C1 segment of cervical spinal cord (tissue), 14 donors: ENCODE data around the gene LRMDA.

Experiments used
- DNase-seq, 14 donors: peaks; one replicate each; lab custom pipeline; 2025; lab: John Stamatoyannopoulos, UW

LRMDA gene

GRCh38 chr10:75982611-75983369 is 551.4 kb downstream of the LRMDA start:
- DNase-seq = peak in 3 of 14 donors; percentile 1 to 17 (median 3)

- no peak for DNase-seq
Measured at GRCh38 chr10:75984067-75984466, 552.6 kb downstream of the LRMDA start.

- no peak for DNase-seq
Measured at GRCh38 chr10:75987616-75988015, 556.2 kb downstream of the LRMDA start.

GRCh38 chr10:75994357-75995040 is 563.1 kb downstream of the LRMDA start:
- DNase-seq = no peak

GRCh38 chr10:75995041-75995430 is 563.6 kb downstream of the LRMDA start:
- no peak for DNase-seq

GRCh38 chr10:75995720-75996119 is 564.3 kb downstream of the LRMDA start:
- DNase-seq = no peak

- peak in 2 of 14 donors; percentile 4 to 9 for DNase-seq
Measured at GRCh38 chr10:75999001-75999400, 567.6 kb downstream of the LRMDA start.

GRCh38 chr10:75999515-76000209 is 568.2 kb downstream of the LRMDA start:
- DNase-seq = no peak

- no peak for DNase-seq
Measured at GRCh38 chr10:76000550-76000949, 569.1 kb downstream of the LRMDA start.

- DNase-seq = no peak
Measured at GRCh38 chr10:76001019-76001418, 569.6 kb downstream of the LRMDA start.

- no peak for DNase-seq
Measured at GRCh38 chr10:76001461-76001860, 570.0 kb downstream of the LRMDA start.

GRCh38 chr10:76002262-76002854 is 570.9 kb downstream of the LRMDA start:
- no peak for DNase-seq

GRCh38 chr10:76007667-76008181 is 576.3 kb downstream of the LRMDA start:
- no peak for DNase-seq

GRCh38 chr10:76009531-76009930 is 578.1 kb downstream of the LRMDA start:
- DNase-seq = no peak

GRCh38 chr10:76010703-76011102 is 579.3 kb downstream of the LRMDA start:
- no peak for DNase-seq

GRCh38 chr10:76012716-76013327 is 581.4 kb downstream of the LRMDA start:
- no peak for DNase-seq

GRCh38 chr10:76015245-76015644 is 583.8 kb downstream of the LRMDA start:
- no peak for DNase-seq

GRCh38 chr10:76017026-76017732 is 585.8 kb downstream of the LRMDA start:
- DNase-seq = no peak

GRCh38 chr10:76017733-76018433 is 586.5 kb downstream of the LRMDA start:
- DNase-seq = no peak

GRCh38 chr10:76020630-76021029 is 589.2 kb downstream of the LRMDA start:
- DNase-seq = no peak
